ENCODE measurements around the gene FRMPD4.

FRMPD4 gene

GRCh38 chrX:12721042-12721441 lies 582.8 kb downstream of the FRMPD4 start:
- Histone ChIP-seq H3K79me2 (ENCODE audit: insufficient read depth, low read length) (no peaks in the 10 kb centered on the region), H3K36me3 (ENCODE audit: insufficient read depth, low read length) (no peaks in the 10 kb centered on the region), H3F3A (ENCODE audit: low read depth) (no peaks in the 10 kb centered on the region), H3K9me2 (replicated peaks; ENCODE audit: low read depth, low read length) (no peaks in the 10 kb centered on the region), H3K9me3 (ENCODE audit: insufficient read depth, low read depth, low read length) (no peaks in the 10 kb centered on the region), H3K4me1 (ENCODE audit: insufficient read depth, low read length, poor library complexity, severe bottlenecking) (no peaks in the 10 kb centered on the region), H2AFZ (ENCODE audit: low read length) (no peak overlapping the region), H3K9ac (ENCODE audit: low read depth, low read length, poor library complexity, severe bottlenecking) (no peak overlapping the region), H3K27me3 (ENCODE audit: insufficient read depth, low read length, poor library complexity, severe bottlenecking) (no peaks in the 10 kb centered on the region), H4K20me1 (ENCODE audit: insufficient read depth, low read length, poor library complexity, severe bottlenecking) (no peaks in the 10 kb centered on the region), H3K4me3 (ENCODE audit: low read length, poor library complexity, severe bottlenecking) (no peak overlapping the region), H3K4me2 (ENCODE audit: low read depth, low read length, poor library complexity, severe bottlenecking) (no peak overlapping the region)
- TF ChIP-seq CTCF (conservative IDR thresholded peaks at IDR 0.05; ENCODE audit: low read length) (no peak), EZH2phosphoT487 (IDR thresholded peaks at IDR 0.05; ENCODE audit: borderline replicate concordance) (no peak)

- no peaks in the 10 kb centered on the region for H3K4me1 ChIP-seq (ENCODE audit: insufficient read depth, low read length, poor library complexity, severe bottlenecking)
- no peak overlapping the region for H3K4me2 ChIP-seq (ENCODE audit: low read depth, low read length, poor library complexity, severe bottlenecking)
- TF ChIP-seq CTCF (conservative IDR thresholded peaks at IDR 0.05; ENCODE audit: low read length) (no peak), EZH2phosphoT487 (IDR thresholded peaks at IDR 0.05; ENCODE audit: borderline replicate concordance) (no peak)
These were observed 584.0 kb downstream of the FRMPD4 start for GRCh38 chrX:12722314-12722713.

GRCh38 chrX:12741416-12741815 lies 603.1 kb downstream of the FRMPD4 start:
- Histone ChIP-seq H3K36me3 (ENCODE audit: insufficient read depth, low read length) (no peaks in the 10 kb centered on the region), H3K9me2 (replicated peaks; ENCODE audit: low read depth, low read length) (no peaks in the 10 kb centered on the region), H3K27me3 (ENCODE audit: insufficient read depth, low read length, poor library complexity, severe bottlenecking) (no peaks in the 10 kb centered on the region), H3K4me3 (ENCODE audit: low read length, poor library complexity, severe bottlenecking) (no peak overlapping the region), H3K79me2 (ENCODE audit: insufficient read depth, low read length) (no peaks in the 10 kb centered on the region), H3K4me1 (ENCODE audit: insufficient read depth, low read length, poor library complexity, severe bottlenecking) (no peaks in the 10 kb centered on the region), H4K20me1 (ENCODE audit: insufficient read depth, low read length, poor library complexity, severe bottlenecking) (no peaks in the 10 kb centered on the region), H3K9ac (ENCODE audit: low read depth, low read length, poor library complexity, severe bottlenecking) (no peak overlapping the region), H2AFZ (ENCODE audit: low read length) (no peak overlapping the region), H3K4me2 (ENCODE audit: low read depth, low read length, poor library complexity, severe bottlenecking) (no peak overlapping the region), H3K9me3 (ENCODE audit: insufficient read depth, low read depth, low read length) (no peaks in the 10 kb centered on the region), H3F3A (ENCODE audit: low read depth) (no peaks in the 10 kb centered on the region)
- TF ChIP-seq EZH2phosphoT487 (IDR thresholded peaks at IDR 0.05; ENCODE audit: borderline replicate concordance) = no peak
- no peak for TF ChIP-seq CTCF (conservative IDR thresholded peaks at IDR 0.05; ENCODE audit: low read length)

More at GRCh38 chrX:12722314-12722713, 584.0 kb downstream of the FRMPD4 start:
- no peaks in the 10 kb centered on the region for H3K79me2 ChIP-seq (ENCODE audit: insufficient read depth, low read length)
- H4K20me1 ChIP-seq (ENCODE audit: insufficient read depth, low read length, poor library complexity, severe bottlenecking) = no peaks in the 10 kb centered on the region
- no peaks in the 10 kb centered on the region for H3K9me3 ChIP-seq (ENCODE audit: insufficient read depth, low read depth, low read length)
- H3F3A ChIP-seq (ENCODE audit: low read depth) = no peaks in the 10 kb centered on the region
- no peak overlapping the region for H2AFZ ChIP-seq (ENCODE audit: low read length)
- no peaks in the 10 kb centered on the region for H3K9me2 ChIP-seq (replicated peaks; ENCODE audit: low read depth, low read length)
- no peaks in the 10 kb centered on the region for H3K36me3 ChIP-seq (ENCODE audit: insufficient read depth, low read length)
- no peak overlapping the region for H3K9ac ChIP-seq (ENCODE audit: low read depth, low read length, poor library complexity, severe bottlenecking)
- H3K4me3 ChIP-seq (ENCODE audit: low read length, poor library complexity, severe bottlenecking) = no peak overlapping the region
- no peaks in the 10 kb centered on the region for H3K27me3 ChIP-seq (ENCODE audit: insufficient read depth, low read length, poor library complexity, severe bottlenecking)
